Peyer's patch (tissue), 4 donors: ENCODE measurements around the gene PTBP2. TPM values are rescaled to one million over a fixed set of nuclear protein-coding genes. Genes with fewer than 3 reads are reported as not detected.

ENCODE experiments used
- DNase-seq, 3 donors: peaks; one replicate each; pipeline ENCODE4 v3.0.0-alpha.2; 2017 to 2019
- H3K27ac ChIP-seq, 4 donors: fragments of 200-600 bp; sonication (generic); one replicate each; pipeline ENCODE4 v1.5.1; 2016 to 2019
- H3K27me3 ChIP-seq, 2 donors: fragments of 200-600 bp; sonication (generic); one replicate each; pipeline ENCODE4 v1.5.1; 2019
- H3K36me3 ChIP-seq, 3 donors: fragments of 200-600 bp; sonication (generic); one replicate each; pipeline ENCODE4 v1.5.1; 2016 to 2019
- H3K4me1 ChIP-seq, 4 donors: fragments of 200-600 bp; sonication (generic); one replicate each; pipeline ENCODE4 v1.5.1; 2016 to 2019
- H3K4me3 ChIP-seq, 4 donors: fragments of 200-600 bp; sonication (generic); 1 replicate in 3 of 4; 2 replicates in 1 of 4; pipeline ENCODE4 v1.5.1; 2016 to 2019; ENCODE audit warnings: mild to moderate bottlenecking in 1 of 4
- H3K9me3 ChIP-seq, 4 donors: fragments of 200-600 bp; sonication (generic); one replicate each; pipeline ENCODE4 v1.5.1; 2016 to 2019; ENCODE audit warnings: mild to moderate bottlenecking in 1 of 4
- CTCF ChIP-seq, 6 experiments: fragments of 450-650 bp in 4 of 6; fragments of 200-600 bp in 2 of 6; sonication (generic) in 1 of 6; IDR thresholded peaks; one replicate each; pipeline ENCODE4 v1.5.1; 2017 to 2019; ENCODE audit warnings: antibody characterized with exemption in 6 of 6, mild to moderate bottlenecking in 3 of 6, moderate library complexity in 1 of 6
- POLR2A ChIP-seq, 2 donors: fragments of 450-650 bp; IDR thresholded peaks; one replicate each; pipeline ENCODE4 v1.5.1; 2017; ENCODE audit warnings: antibody characterized with exemption in 2 of 2, mild to moderate bottlenecking in 2 of 2, moderate library complexity in 2 of 2
- total RNA-seq, 4 donors: library from RNA; depleted of rRNA; stranded (reverse); fragments of >200 nt; gene quantifications; one replicate each; pipeline ENCODE4 v1.1.0, GENCODE V29; 2016

Gene PTBP2
- total RNA-seq, 4 donors from 2014 or later: 20.3 to 55.1 (median 31.7) TPM

- H3K4me1 ChIP-seq: no peaks in the 10 kb centered on the region
- no peak overlapping the region for H3K4me3 ChIP-seq
- no peak for TF ChIP-seq POLR2A (IDR thresholded peaks at IDR 0.05)
- TF ChIP-seq CTCF (IDR thresholded peaks at IDR 0.05): no peak
- DNase-seq: no peak
- no peaks in the 10 kb centered on the region for H3K9me3 ChIP-seq
- H3K36me3 ChIP-seq: peaks cover 0 to 22% (median 0%) of the 10 kb centered on the region in 3 donors
- no peak overlapping the region for H3K27ac ChIP-seq
- no peaks in the 10 kb centered on the region for H3K27me3 ChIP-seq
These were observed 50.3 kb downstream of the PTBP2 start for GRCh38 chr1:96771847-96772246.

GRCh38 chr1:96772349-96772748, 50.8 kb downstream of the PTBP2 start:
- no peak for DNase-seq

GRCh38 chr1:96772972-96773371, 51.4 kb downstream of the PTBP2 start:
- TF ChIP-seq CTCF (IDR thresholded peaks at IDR 0.05) (no peak), POLR2A (IDR thresholded peaks at IDR 0.05) (no peak)
- H3K4me3 ChIP-seq: no peak overlapping the region
- H3K27me3 ChIP-seq: no peaks in the 10 kb centered on the region
- H3K36me3 ChIP-seq: peaks cover 0 to 22% (median 0%) of the 10 kb centered on the region in 3 donors
- H3K9me3 ChIP-seq: no peaks in the 10 kb centered on the region
- no peaks in the 10 kb centered on the region for H3K4me1 ChIP-seq
- no peak for DNase-seq
- H3K27ac ChIP-seq: no peak overlapping the region

More at GRCh38 chr1:96772349-96772748, 50.8 kb downstream of the PTBP2 start:
- Histone ChIP-seq H3K36me3 (peaks cover 0 to 22% (median 0%) of the 10 kb centered on the region in 3 donors), H3K27me3 (no peaks in the 10 kb centered on the region), H3K4me3 (no peak overlapping the region), H3K9me3 (no peaks in the 10 kb centered on the region), H3K4me1 (no peaks in the 10 kb centered on the region), H3K27ac (no peak overlapping the region)
- no peak for TF ChIP-seq CTCF (IDR thresholded peaks at IDR 0.05)
- no peak for TF ChIP-seq POLR2A (IDR thresholded peaks at IDR 0.05)

GRCh38 chr1:96782206-96782605, 60.6 kb downstream of the PTBP2 start:
- DNase-seq: no peak
- Histone ChIP-seq H3K27me3 (no peaks in the 10 kb centered on the region), H3K4me1 (no peaks in the 10 kb centered on the region), H3K9me3 (no peaks in the 10 kb centered on the region), H3K27ac (no peak overlapping the region), H3K4me3 (no peak overlapping the region), H3K36me3 (peaks cover 0 to 35% (median 0%) of the 10 kb centered on the region in 3 donors)
- no peak for TF ChIP-seq POLR2A (IDR thresholded peaks at IDR 0.05)
- no peak for TF ChIP-seq CTCF (IDR thresholded peaks at IDR 0.05)

GRCh38 chr1:96782856-96783255, 61.3 kb downstream of the PTBP2 start:
- Histone ChIP-seq H3K27ac (no peak overlapping the region), H3K9me3 (no peaks in the 10 kb centered on the region), H3K4me1 (no peaks in the 10 kb centered on the region), H3K36me3 (peaks cover 0 to 41% (median 0%) of the 10 kb centered on the region in 3 donors), H3K4me3 (no peak overlapping the region), H3K27me3 (no peaks in the 10 kb centered on the region)
- DNase-seq: no peak
- TF ChIP-seq POLR2A (IDR thresholded peaks at IDR 0.05) (no peak), CTCF (IDR thresholded peaks at IDR 0.05) (no peak)

- Histone ChIP-seq H3K4me1 (no peaks in the 10 kb centered on the region), H3K4me3 (no peak overlapping the region), H3K27me3 (no peaks in the 10 kb centered on the region), H3K9me3 (no peaks in the 10 kb centered on the region), H3K36me3 (peaks cover 0 to 27% (median 0%) of the 10 kb centered on the region in 3 donors), H3K27ac (no peak overlapping the region)
- DNase-seq: no peak
- TF ChIP-seq CTCF (IDR thresholded peaks at IDR 0.05) (no peak), POLR2A (IDR thresholded peaks at IDR 0.05) (no peak)
These were observed 69.0 kb downstream of the PTBP2 start for GRCh38 chr1:96790599-96790998.
